ENCODE data around the gene CTXND1. TPM values are rescaled to one million over a fixed set of nuclear protein-coding genes. Genes with fewer than 3 reads are reported as not detected.

The CTXND1 gene
- total and polyA plus RNA-seq, 4 donors, result 5.0 to 23.3 (median 12.3) TPM

GRCh38 chr15:80246425-80246894, 5.6 kb downstream of the CTXND1 start:
- Histone ChIP-seq H3K27me3 (ENCODE audit: control insufficient read depth, insufficient read depth, low read length) (no peaks in the 10 kb centered on the region), H3K27ac (ENCODE audit: low read depth, low read length) (peak overlapping the region; percentile 84), H3K4me1 (ENCODE audit: control insufficient read depth, insufficient read depth, low read length) (peaks cover 34% of the 10 kb centered on the region), H3K36me3 (ENCODE audit: control insufficient read depth, insufficient read depth, low read length) (no peaks in the 10 kb centered on the region), H3K4me3 (ENCODE audit: low read depth, low read length) (no peak overlapping the region), H3K9me3 (ENCODE audit: control insufficient read depth, insufficient read depth, low read length) (no peaks in the 10 kb centered on the region)
- 30% methylated on average over 6 of the region's 7 CpGs for WGBS (ENCODE audit: insufficient coverage)
- DNase-seq (ENCODE audit: low read depth in 4 of 6, low spot score in 6 of 6), result peak in 2 of 6 donors; percentile 72 to 73

GRCh38 chr15:80242802-80243201, 9.2 kb downstream of the CTXND1 start:
- WGBS (ENCODE audit: insufficient coverage), result 43% methylated on average over 2 of the region's 3 CpGs
- Histone ChIP-seq H3K4me3 (ENCODE audit: low read depth, low read length) (no peak overlapping the region), H3K36me3 (ENCODE audit: control insufficient read depth, insufficient read depth, low read length) (no peaks in the 10 kb centered on the region), H3K27me3 (ENCODE audit: control insufficient read depth, insufficient read depth, low read length) (no peaks in the 10 kb centered on the region), H3K9me3 (ENCODE audit: control insufficient read depth, insufficient read depth, low read length) (no peaks in the 10 kb centered on the region), H3K4me1 (ENCODE audit: control insufficient read depth, insufficient read depth, low read length) (peaks cover 46% of the 10 kb centered on the region), H3K27ac (ENCODE audit: low read depth, low read length) (no peak overlapping the region)
- DNase-seq (ENCODE audit: low read depth in 4 of 6, low spot score in 6 of 6), result peak in 1 of 6 donors; percentile 51

- Histone ChIP-seq H3K36me3 (ENCODE audit: control insufficient read depth, insufficient read depth, low read length) (no peaks in the 10 kb centered on the region), H3K4me3 (ENCODE audit: low read depth, low read length) (no peak overlapping the region), H3K9me3 (ENCODE audit: control insufficient read depth, insufficient read depth, low read length) (no peaks in the 10 kb centered on the region), H3K27ac (ENCODE audit: low read depth, low read length) (no peak overlapping the region), H3K27me3 (ENCODE audit: control insufficient read depth, insufficient read depth, low read length) (no peaks in the 10 kb centered on the region), H3K4me1 (ENCODE audit: control insufficient read depth, insufficient read depth, low read length) (peaks cover 46% of the 10 kb centered on the region)
- DNase-seq (ENCODE audit: low read depth in 4 of 6, low spot score in 6 of 6), result no peak
- 53% methylated on average over 8 of the region's 11 CpGs for WGBS (ENCODE audit: insufficient coverage)
Measured at GRCh38 chr15:80242132-80242769, 9.8 kb downstream of the CTXND1 start.

DNA sequence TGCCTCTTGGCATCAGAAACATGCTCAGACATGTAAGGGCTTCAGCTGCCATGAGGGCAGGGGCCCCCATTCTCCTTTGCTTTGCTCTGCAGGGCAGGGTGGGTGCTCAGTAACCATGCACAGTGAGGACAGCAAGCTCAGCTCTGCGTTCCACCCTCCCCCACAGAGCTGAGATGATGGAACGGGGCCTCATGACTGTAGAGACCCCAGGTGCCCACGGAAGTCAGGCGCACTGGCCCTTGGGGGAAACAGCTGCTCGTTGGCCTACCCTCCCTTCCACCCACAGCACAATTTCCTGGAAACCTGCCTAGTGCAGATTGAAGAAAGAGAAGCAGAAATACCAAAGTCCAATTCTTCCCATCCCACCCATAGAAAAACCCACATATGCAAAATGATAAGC, 10.5 kb downstream of the CTXND1 start:
- DNase-seq (ENCODE audit: low read depth in 4 of 6, low spot score in 6 of 6), result no peak
- Histone ChIP-seq H3K4me1 (ENCODE audit: control insufficient read depth, insufficient read depth, low read length) (peaks cover 46% of the 10 kb centered on the region), H3K27ac (ENCODE audit: low read depth, low read length) (no peak overlapping the region), H3K27me3 (ENCODE audit: control insufficient read depth, insufficient read depth, low read length) (no peaks in the 10 kb centered on the region), H3K9me3 (ENCODE audit: control insufficient read depth, insufficient read depth, low read length) (no peaks in the 10 kb centered on the region), H3K36me3 (ENCODE audit: control insufficient read depth, insufficient read depth, low read length) (no peaks in the 10 kb centered on the region), H3K4me3 (ENCODE audit: low read depth, low read length) (no peak overlapping the region)
- WGBS (ENCODE audit: insufficient coverage), result 54% methylated on average over 4 of the region's 5 CpGs

DNA sequence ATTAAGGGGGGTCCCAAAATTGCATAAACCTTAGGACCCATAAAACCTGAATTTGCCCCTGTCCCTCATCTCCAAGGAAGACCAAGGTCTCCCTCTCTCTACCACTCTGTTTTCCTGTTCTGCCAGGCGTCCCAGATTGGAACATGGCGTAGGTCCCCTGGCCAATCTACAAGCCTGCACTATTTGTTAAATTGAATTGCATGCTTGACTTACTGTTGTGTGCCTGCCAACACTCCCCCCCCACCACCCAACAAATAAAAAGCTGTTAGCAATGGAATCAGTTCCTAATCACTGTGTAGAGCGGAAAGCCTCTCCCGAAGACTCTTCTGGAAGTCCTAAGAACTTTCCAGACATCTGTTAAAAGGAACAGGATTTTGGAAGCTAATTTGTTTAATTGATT, 11.7 kb downstream of the CTXND1 start:
- no peak overlapping the region for H3K4me3 ChIP-seq (ENCODE audit: low read depth, low read length)
- H3K4me1 ChIP-seq (ENCODE audit: control insufficient read depth, insufficient read depth, low read length), result peaks cover 41% of the 10 kb centered on the region
- H3K36me3 ChIP-seq (ENCODE audit: control insufficient read depth, insufficient read depth, low read length), result peaks cover 2% of the 10 kb centered on the region
- H3K9me3 ChIP-seq (ENCODE audit: control insufficient read depth, insufficient read depth, low read length), result no peaks in the 10 kb centered on the region
- no peak overlapping the region for H3K27ac ChIP-seq (ENCODE audit: low read depth, low read length)
- no CpG with 5 or more reads among the region's 4 CpGs for WGBS (ENCODE audit: insufficient coverage)
- peak in 3 of 6 donors; percentile 56 to 88 (median 82) for DNase-seq (ENCODE audit: low read depth in 4 of 6, low spot score in 6 of 6)
- no peaks in the 10 kb centered on the region for H3K27me3 ChIP-seq (ENCODE audit: control insufficient read depth, insufficient read depth, low read length)

- H3K4me3 ChIP-seq (ENCODE audit: low read depth, low read length), result no peak overlapping the region
- no peaks in the 10 kb centered on the region for H3K9me3 ChIP-seq (ENCODE audit: control insufficient read depth, insufficient read depth, low read length)
- peaks cover 10% of the 10 kb centered on the region for H3K36me3 ChIP-seq (ENCODE audit: control insufficient read depth, insufficient read depth, low read length)
- WGBS (ENCODE audit: insufficient coverage), result 74% methylated on average over 4 of the region's 4 CpGs
- H3K27me3 ChIP-seq (ENCODE audit: control insufficient read depth, insufficient read depth, low read length), result no peaks in the 10 kb centered on the region
- no peak for DNase-seq (ENCODE audit: low read depth in 4 of 6, low spot score in 6 of 6)
- peaks cover 12% of the 10 kb centered on the region for H3K4me1 ChIP-seq (ENCODE audit: control insufficient read depth, insufficient read depth, low read length)
- no peak overlapping the region for H3K27ac ChIP-seq (ENCODE audit: low read depth, low read length)
Measured at GRCh38 chr15:80234883-80235282, 17.1 kb downstream of the CTXND1 start.

- DNase-seq (ENCODE audit: low read depth in 4 of 6, low spot score in 6 of 6), result peak in 1 of 6 donors; percentile 89
- peaks cover 7% of the 10 kb centered on the region for H3K4me1 ChIP-seq (ENCODE audit: control insufficient read depth, insufficient read depth, low read length)
- H3K36me3 ChIP-seq (ENCODE audit: control insufficient read depth, insufficient read depth, low read length), result peaks cover 10% of the 10 kb centered on the region
- H3K9me3 ChIP-seq (ENCODE audit: control insufficient read depth, insufficient read depth, low read length), result no peaks in the 10 kb centered on the region
- H3K27ac ChIP-seq (ENCODE audit: low read depth, low read length), result no peak overlapping the region
- H3K4me3 ChIP-seq (ENCODE audit: low read depth, low read length), result no peak overlapping the region
- no peaks in the 10 kb centered on the region for H3K27me3 ChIP-seq (ENCODE audit: control insufficient read depth, insufficient read depth, low read length)
- WGBS (ENCODE audit: insufficient coverage), result 33% methylated on average over 9 of the region's 9 CpGs
Measured at GRCh38 chr15:80233581-80233980, 18.4 kb downstream of the CTXND1 start.

GRCh38 chr15:80231371-80231770, 20.6 kb downstream of the CTXND1 start:
- no peak for DNase-seq (ENCODE audit: low read depth in 4 of 6, low spot score in 6 of 6)
- H3K4me1 ChIP-seq (ENCODE audit: control insufficient read depth, insufficient read depth, low read length), result peaks cover 7% of the 10 kb centered on the region
- no peak overlapping the region for H3K4me3 ChIP-seq (ENCODE audit: low read depth, low read length)
- 80% methylated on average over 1 of the region's 2 CpGs for WGBS (ENCODE audit: insufficient coverage)
- peaks cover 10% of the 10 kb centered on the region for H3K36me3 ChIP-seq (ENCODE audit: control insufficient read depth, insufficient read depth, low read length)
- no peak overlapping the region for H3K27ac ChIP-seq (ENCODE audit: low read depth, low read length)
- H3K9me3 ChIP-seq (ENCODE audit: control insufficient read depth, insufficient read depth, low read length), result no peaks in the 10 kb centered on the region
- H3K27me3 ChIP-seq (ENCODE audit: control insufficient read depth, insufficient read depth, low read length), result no peaks in the 10 kb centered on the region

- H3K4me3 ChIP-seq (ENCODE audit: low read depth, low read length), result no peak overlapping the region
- DNase-seq (ENCODE audit: low read depth in 4 of 6, low spot score in 6 of 6), result no peak
- peaks cover 7% of the 10 kb centered on the region for H3K4me1 ChIP-seq (ENCODE audit: control insufficient read depth, insufficient read depth, low read length)
- H3K36me3 ChIP-seq (ENCODE audit: control insufficient read depth, insufficient read depth, low read length), result no peaks in the 10 kb centered on the region
- WGBS (ENCODE audit: insufficient coverage), result 96% methylated on average over 6 of the region's 7 CpGs
- peaks cover 1% of the 10 kb centered on the region for H3K9me3 ChIP-seq (ENCODE audit: control insufficient read depth, insufficient read depth, low read length)
- H3K27me3 ChIP-seq (ENCODE audit: control insufficient read depth, insufficient read depth, low read length), result no peaks in the 10 kb centered on the region
- no peak overlapping the region for H3K27ac ChIP-seq (ENCODE audit: low read depth, low read length)
Measured at GRCh38 chr15:80228959-80229610, 22.9 kb downstream of the CTXND1 start.

GRCh38 chr15:80219955-80220354, 32.1 kb downstream of the CTXND1 start:
- H3K9me3 ChIP-seq (ENCODE audit: control insufficient read depth, insufficient read depth, low read length), result peaks cover 1% of the 10 kb centered on the region
- no CpG with 5 or more reads among the region's 2 CpGs for WGBS (ENCODE audit: insufficient coverage)
- H3K27me3 ChIP-seq (ENCODE audit: control insufficient read depth, insufficient read depth, low read length), result no peaks in the 10 kb centered on the region
- no peaks in the 10 kb centered on the region for H3K4me1 ChIP-seq (ENCODE audit: control insufficient read depth, insufficient read depth, low read length)
- no peak overlapping the region for H3K4me3 ChIP-seq (ENCODE audit: low read depth, low read length)
- no peak overlapping the region for H3K27ac ChIP-seq (ENCODE audit: low read depth, low read length)
- no peaks in the 10 kb centered on the region for H3K36me3 ChIP-seq (ENCODE audit: control insufficient read depth, insufficient read depth, low read length)
- DNase-seq (ENCODE audit: low read depth in 4 of 6, low spot score in 6 of 6), result no peak
